AG04449 (cell line): ENCODE measurements around the gene CADPS.

Experiments
- CTCF ChIA-PET: fragments of 350-600 bp; formaldehyde crosslinking; extraction: SDS; loops from one replicate; lab custom pipeline; 2021; ENCODE audit warnings: antibody characterized with exemption; lab: Yijun Ruan, JAX
- POLR2A ChIA-PET: fragments of 400-600, 350-600 bp; formaldehyde crosslinking; extraction: SDS; loops from one replicate; lab custom pipeline; 2020; ENCODE audit warnings: antibody characterized with exemption, inconsistent platforms; lab: Yijun Ruan, JAX
- DNase-seq: peaks from one replicate; pipeline ENCODE4 v3.0.0-alpha.2; 2010; ENCODE audit warnings: low read depth, low spot score
- H3K4me3 ChIP-seq: 2 replicates; pipeline ENCODE4 v1.5.1; 2011; ENCODE audit warnings: low read depth, mild to moderate bottlenecking, control low read depth, low read length
- TF ChIP-seq, protein P1 (sequence below): IDR thresholded peaks from one replicate; pipeline ENCODE4 v1.5.1; 2011; ENCODE audit warnings: mild to moderate bottlenecking, moderate library complexity, low read length, control low read depth, inconsistent platforms; ENCODE audit not compliant: insufficient read depth; ENCODE audit errors: missing control alignments

The CADPS gene

DNA sequence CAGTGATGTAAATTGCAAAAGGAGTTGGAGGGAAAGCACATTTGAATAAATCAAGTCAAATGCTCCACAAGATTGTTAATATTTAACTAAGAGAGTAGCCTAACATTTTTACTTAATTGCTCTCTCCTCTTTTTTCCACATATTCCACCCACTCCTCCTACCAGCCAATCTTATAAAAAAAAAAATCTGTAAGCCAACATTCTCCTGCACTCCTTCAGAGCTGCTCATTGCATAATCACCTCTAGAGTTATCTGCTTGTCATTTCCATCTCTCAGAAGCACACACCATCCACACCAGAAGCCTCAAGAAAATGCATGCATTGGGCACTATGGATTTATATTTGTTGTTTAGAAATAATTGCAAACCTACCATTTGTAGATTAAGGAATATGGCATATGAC, 64.1 kb downstream of the CADPS start:
- DNase-seq = no peak
- no peak overlapping the region for H3K4me3 ChIP-seq
- CTCF ChIA-PET = interaction anchor here (0.6 kb wide), 1 partner anchor 980 kb away, joined by 3 read pairs; no protein-coding TSS in a partner anchor

DNA sequence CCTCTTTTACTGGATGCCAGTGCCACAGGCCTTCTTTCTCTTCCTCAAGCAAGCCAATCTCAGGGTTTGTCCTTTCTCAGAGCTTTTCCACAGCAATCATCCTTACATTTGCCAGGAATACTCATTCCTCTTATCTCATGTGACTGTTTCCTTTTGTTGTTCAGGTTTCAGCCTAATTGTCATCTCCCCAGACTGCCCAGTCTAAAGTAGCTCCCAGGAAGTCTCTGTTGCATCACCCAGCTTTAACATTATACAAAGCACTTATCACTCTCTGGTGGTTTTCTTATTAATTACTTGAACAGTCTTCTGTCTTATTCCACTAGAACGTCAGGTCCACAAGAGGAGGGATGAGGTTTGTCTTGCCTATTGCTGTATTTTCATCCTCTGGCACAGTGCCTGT, 65.8 kb downstream of the CADPS start:
- H3K4me3 ChIP-seq = no peak overlapping the region
- DNase-seq = no peak

More for the DNA sequence above, 64.1 kb downstream of the CADPS start:
- TF ChIP-seq, protein P1, sequence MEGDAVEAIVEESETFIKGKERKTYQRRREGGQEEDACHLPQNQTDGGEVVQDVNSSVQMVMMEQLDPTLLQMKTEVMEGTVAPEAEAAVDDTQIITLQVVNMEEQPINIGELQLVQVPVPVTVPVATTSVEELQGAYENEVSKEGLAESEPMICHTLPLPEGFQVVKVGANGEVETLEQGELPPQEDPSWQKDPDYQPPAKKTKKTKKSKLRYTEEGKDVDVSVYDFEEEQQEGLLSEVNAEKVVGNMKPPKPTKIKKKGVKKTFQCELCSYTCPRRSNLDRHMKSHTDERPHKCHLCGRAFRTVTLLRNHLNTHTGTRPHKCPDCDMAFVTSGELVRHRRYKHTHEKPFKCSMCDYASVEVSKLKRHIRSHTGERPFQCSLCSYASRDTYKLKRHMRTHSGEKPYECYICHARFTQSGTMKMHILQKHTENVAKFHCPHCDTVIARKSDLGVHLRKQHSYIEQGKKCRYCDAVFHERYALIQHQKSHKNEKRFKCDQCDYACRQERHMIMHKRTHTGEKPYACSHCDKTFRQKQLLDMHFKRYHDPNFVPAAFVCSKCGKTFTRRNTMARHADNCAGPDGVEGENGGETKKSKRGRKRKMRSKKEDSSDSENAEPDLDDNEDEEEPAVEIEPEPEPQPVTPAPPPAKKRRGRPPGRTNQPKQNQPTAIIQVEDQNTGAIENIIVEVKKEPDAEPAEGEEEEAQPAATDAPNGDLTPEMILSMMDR = no peak
- POLR2A ChIA-PET = no interaction called here

DNA sequence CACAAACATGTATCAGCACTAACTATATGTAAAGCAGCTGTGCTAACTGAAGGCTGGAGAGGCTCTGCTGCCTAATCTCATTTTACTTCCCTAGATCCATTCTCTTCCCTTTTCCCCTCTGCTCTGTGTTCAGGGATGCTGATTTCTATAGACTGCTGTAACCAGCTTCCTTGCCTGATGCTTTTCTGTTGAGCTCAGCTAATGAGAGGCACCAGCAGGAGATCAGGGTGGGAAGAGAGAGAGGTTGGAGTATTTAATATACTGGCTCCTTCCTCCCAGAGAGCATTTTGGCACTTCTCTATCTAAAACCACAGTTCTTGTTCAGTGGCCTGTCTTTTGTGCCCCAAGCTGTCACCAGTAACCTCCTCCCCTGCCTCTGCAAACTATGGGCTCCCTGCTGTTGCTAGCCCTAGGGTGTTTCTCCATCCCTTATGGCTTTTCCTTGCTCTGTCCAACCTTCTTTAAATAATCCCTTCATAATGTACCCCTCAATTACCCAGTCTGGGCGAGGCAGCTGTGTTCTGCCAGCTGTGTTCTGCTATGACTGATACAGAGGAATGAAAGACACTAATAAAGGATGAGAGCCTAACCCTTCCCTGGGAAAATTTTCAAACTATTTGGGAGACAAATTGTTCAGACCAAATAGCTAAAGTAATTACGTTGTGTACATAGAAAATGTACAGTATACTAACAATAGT, 69.5 kb downstream of the CADPS start:
- H3K4me3 ChIP-seq = no peak overlapping the region
- CTCF ChIA-PET = no interaction called here
- no peak for DNase-seq
- TF ChIP-seq, protein P1 = no peak
- POLR2A ChIA-PET = no interaction called here

More for the DNA sequence above, 65.8 kb downstream of the CADPS start:
- CTCF ChIA-PET = no interaction called here
- POLR2A ChIA-PET = no interaction called here
- TF ChIP-seq, protein P1 = no peak

DNA sequence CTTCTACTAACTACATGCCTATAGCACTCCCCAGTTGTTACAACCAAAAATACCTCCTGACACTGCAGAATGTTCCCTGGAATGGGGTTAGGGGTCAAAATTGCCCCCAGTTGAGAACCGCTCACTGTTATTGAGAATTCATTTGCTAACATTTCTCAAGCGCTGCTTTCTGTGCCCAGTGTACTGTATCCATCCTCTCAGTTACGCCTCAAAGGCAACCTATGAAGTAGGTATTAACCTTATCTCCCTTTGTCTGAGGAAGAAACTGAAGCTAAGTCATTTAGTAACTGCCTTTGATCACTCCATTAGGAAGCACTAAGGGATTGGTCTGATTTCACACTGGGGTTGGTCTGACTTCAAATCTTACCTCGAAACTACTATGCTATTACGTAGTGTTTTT, 70.1 kb downstream of the CADPS start:
- DNase-seq = no peak
- H3K4me3 ChIP-seq = no peak overlapping the region
- POLR2A ChIA-PET = no interaction called here
- TF ChIP-seq, protein P1 = no peak
- CTCF ChIA-PET = no interaction called here

DNA sequence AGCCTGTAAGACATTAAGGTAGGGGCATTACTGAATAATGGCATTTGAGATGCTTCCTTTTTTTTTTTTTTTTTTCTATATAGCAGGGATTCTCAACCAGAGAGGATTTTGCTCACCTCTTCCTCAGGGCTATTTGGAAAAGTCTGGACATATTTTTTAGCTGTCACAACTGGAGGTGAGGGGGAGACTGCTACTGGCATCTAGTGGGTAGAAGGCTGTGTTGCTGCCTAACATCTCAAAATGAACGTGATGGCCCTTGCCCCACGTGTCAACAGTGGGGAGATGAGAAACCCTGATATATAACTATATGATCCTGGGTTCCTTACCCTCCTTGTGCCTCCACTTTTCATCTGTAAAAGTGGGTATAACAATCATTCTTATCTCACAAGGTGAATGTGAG, 71.9 kb downstream of the CADPS start:
- H3K4me3 ChIP-seq = no peak overlapping the region
- TF ChIP-seq, protein P1 = no peak
- no peak for DNase-seq
- POLR2A ChIA-PET = no interaction called here
- CTCF ChIA-PET = no interaction called here

DNA sequence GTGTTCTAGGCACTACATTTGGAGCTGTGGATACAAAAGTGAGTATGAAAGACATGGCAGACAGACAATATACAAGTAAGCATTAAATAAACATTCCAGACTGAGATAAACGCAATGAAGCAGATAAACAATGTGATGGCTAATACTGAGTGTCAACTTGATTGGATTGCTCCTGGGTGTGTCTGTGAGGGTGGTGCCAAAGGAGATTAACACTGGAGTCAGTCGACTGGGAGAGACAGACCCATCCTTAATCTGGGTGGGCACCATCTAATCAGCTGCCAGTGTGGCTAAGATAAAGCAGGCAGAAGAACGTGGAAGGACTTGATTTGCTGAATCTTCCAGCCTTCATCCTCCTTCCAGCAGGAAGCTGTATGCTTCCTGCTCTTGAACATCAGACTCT, 77.2 kb downstream of the CADPS start:
- DNase-seq = no peak
- POLR2A ChIA-PET = no interaction called here

More for the DNA sequence above, 77.2 kb downstream of the CADPS start:
- H3K4me3 ChIP-seq = no peak overlapping the region
- TF ChIP-seq, protein P1 = no peak
- CTCF ChIA-PET = no interaction called here
